ELR (cell line): ENCODE data around the gene NECAB3.

Source experiments
- DNase-seq: peaks from one replicate; pipeline ENCODE4 v3.0.0-alpha.2; 2015; ENCODE audit warnings: low read depth

NECAB3 gene

DNA sequence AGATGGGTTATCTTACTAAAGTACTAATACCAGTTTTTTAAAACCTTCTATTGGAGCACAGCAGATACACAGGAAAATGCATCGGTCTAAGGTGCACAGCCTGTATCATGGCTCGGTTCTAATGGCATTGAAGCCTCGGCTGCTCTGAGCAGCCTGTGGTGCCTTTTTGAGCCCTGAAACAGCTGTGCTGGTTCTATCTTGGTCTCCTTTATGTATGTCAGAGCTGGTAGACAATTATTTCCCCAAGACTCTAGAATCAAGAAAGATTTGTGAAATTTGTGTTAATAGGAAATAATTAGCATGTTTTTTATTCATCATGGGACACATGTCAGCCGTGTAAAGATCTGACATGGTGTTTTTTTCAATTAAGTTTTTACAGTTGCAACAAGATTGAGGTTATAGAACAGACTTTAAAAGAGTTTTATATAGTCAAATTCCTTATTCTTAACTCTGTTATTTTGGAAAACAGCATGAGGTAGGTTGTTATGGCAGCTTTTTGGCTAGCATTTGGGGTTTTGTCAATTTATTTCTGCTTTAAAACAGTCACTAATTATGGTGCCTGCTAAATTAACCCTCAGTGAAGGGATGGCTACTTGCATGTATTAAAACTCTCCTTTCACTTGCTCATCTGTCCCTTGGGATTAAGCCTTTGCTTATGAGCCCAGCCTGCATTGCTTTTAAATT, 52.4 kb downstream of the NECAB3 start:
- no peak for DNase-seq

DNA sequence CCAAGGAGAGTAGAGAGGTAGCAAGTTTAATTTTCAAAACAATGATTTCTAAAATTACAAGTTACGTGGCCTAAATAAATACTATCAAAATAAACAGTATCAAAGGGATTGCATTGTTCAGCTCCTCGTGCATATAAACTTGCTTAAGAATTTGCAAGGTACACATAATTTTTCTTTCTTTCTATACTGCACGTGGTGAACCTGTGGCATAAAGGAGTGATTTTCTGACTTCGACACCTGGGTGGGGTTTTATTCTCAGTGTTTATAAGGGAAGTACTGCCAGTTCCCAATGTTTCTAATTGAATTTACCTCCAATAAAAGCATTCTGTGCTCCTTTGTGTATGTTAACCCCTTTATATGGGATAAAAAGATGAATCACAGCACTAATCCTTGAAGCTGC, 62.2 kb downstream of the NECAB3 start:
- DNase-seq, result no peak

DNA sequence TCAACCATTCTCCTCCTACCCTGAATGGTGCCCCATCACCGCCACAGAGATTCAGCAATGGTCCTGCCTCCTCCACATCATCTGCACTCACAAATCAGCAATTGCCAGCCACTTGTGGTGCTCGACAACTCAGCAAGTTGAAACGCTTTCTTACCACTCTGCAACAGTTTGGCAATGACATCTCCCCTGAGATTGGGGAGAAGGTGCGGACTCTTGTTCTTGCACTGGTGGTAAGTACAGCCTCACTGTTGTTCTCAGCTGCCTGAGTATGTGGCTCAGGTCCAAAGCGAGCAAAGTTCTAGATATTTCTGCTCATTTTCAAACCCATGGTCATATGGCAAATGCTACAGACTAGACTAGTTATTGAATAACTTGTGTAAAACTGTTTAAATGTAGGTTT, 63.1 kb downstream of the NECAB3 start:
- no peak for DNase-seq

DNA sequence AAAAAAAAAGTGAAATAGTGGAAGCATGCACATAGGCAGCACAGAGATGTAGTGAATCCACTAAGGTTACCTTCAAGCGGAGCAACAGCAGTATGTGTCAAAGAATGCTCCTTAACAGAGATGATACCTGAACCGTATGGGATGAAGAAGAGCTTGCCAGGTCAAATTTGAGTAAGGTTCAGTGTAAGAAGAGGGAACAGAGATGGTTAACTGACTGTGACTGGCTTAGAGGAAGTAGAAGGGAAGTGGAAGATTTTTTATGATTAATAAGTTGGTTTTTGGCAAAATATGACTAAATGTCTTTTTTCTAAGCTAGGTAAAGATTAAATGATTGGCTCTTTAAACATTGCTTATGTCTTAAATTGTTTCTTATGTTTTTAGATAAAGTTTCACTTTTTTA, 64.7 kb downstream of the NECAB3 start:
- DNase-seq, result no peak
